ENCODE results near the gene RNF31. TPM values are rescaled to one million over a fixed set of nuclear protein-coding genes. Genes with fewer than 3 reads are reported as not detected.
A peak's percentile ranks its signal among the peaks of the same experiment; 100 is the strongest.

RNF31 gene
- total RNA-seq, 1 donor from 2014 or later = 80.4 TPM

GRCh38 chr14:24122898-24123297 is 24.4 kb upstream of the RNF31 start:
- intact Hi-C loops (cut with micrococcal nuclease) = no loop called here
- Mint-ChIP-seq H3K27ac (no peak overlapping the region), H3K9me3 (no peaks in the 10 kb centered on the region), H3K4me3 (ENCODE audit: low read depth) (no peak overlapping the region), H3K4me1 (ENCODE audit: low read depth) (peaks cover 7% of the 10 kb centered on the region), H3K27me3 (ENCODE audit: low read depth) (no peaks in the 10 kb centered on the region), H3K36me3 (ENCODE audit: low read depth) (peaks cover 52% of the 10 kb centered on the region)
- no peak for DNase-seq (ENCODE audit: low spot score)

GRCh38 chr14:24123424-24124417 is 23.6 kb upstream of the RNF31 start:
- no peaks in the 10 kb centered on the region for H3K9me3 Mint-ChIP-seq
- H3K27ac Mint-ChIP-seq = no peak overlapping the region
- DNase-seq (ENCODE audit: low spot score) = no peak
- peaks cover 5% of the 10 kb centered on the region for H3K4me1 Mint-ChIP-seq (ENCODE audit: low read depth)
- H3K4me3 Mint-ChIP-seq (ENCODE audit: low read depth) = no peak overlapping the region
- no peaks in the 10 kb centered on the region for H3K27me3 Mint-ChIP-seq (ENCODE audit: low read depth)
- peaks cover 44% of the 10 kb centered on the region for H3K36me3 Mint-ChIP-seq (ENCODE audit: low read depth)
- intact Hi-C loops (cut with micrococcal nuclease) = no loop called here

GRCh38 chr14:24126939-24127338 is 20.4 kb upstream of the RNF31 start:
- no peak overlapping the region for H3K4me3 Mint-ChIP-seq (ENCODE audit: low read depth)
- no peaks in the 10 kb centered on the region for H3K27me3 Mint-ChIP-seq (ENCODE audit: low read depth)
- H3K27ac Mint-ChIP-seq = no peak overlapping the region
- H3K36me3 Mint-ChIP-seq (ENCODE audit: low read depth) = peaks cover 16% of the 10 kb centered on the region
- DNase-seq (ENCODE audit: low spot score) = no peak
- peaks cover 2% of the 10 kb centered on the region for H3K4me1 Mint-ChIP-seq (ENCODE audit: low read depth)
- no peaks in the 10 kb centered on the region for H3K9me3 Mint-ChIP-seq
- intact Hi-C loops (cut with micrococcal nuclease) = no loop called here

- intact Hi-C loops (cut with micrococcal nuclease) = no loop called here
- Mint-ChIP-seq H3K36me3 (ENCODE audit: low read depth) (peaks cover 16% of the 10 kb centered on the region), H3K4me1 (ENCODE audit: low read depth) (peaks cover 9% of the 10 kb centered on the region), H3K9me3 (no peaks in the 10 kb centered on the region), H3K27me3 (ENCODE audit: low read depth) (no peaks in the 10 kb centered on the region), H3K4me3 (ENCODE audit: low read depth) (no peak overlapping the region), H3K27ac (no peak overlapping the region)
- DNase-seq (ENCODE audit: low spot score) = no peak
Measured at GRCh38 chr14:24127673-24128072, 19.6 kb upstream of the RNF31 start.

GRCh38 chr14:24129410-24129998 is 17.8 kb upstream of the RNF31 start:
- Mint-ChIP-seq H3K36me3 (ENCODE audit: low read depth) (peaks cover 8% of the 10 kb centered on the region), H3K27me3 (ENCODE audit: low read depth) (no peaks in the 10 kb centered on the region), H3K9me3 (no peaks in the 10 kb centered on the region), H3K27ac (no peak overlapping the region), H3K4me1 (ENCODE audit: low read depth) (peaks cover 13% of the 10 kb centered on the region), H3K4me3 (ENCODE audit: low read depth) (no peak overlapping the region)
- no peak for DNase-seq (ENCODE audit: low spot score)
- intact Hi-C loops (cut with micrococcal nuclease) = no loop called here

- Mint-ChIP-seq H3K27me3 (ENCODE audit: low read depth) (no peaks in the 10 kb centered on the region), H3K4me3 (ENCODE audit: low read depth) (no peak within 1 kb of the TSS), H3K36me3 (ENCODE audit: low read depth) (peaks cover 8% of the 10 kb centered on the region), H3K4me1 (ENCODE audit: low read depth) (peaks cover 17% of the 10 kb centered on the region), H3K27ac (no peak within 1 kb of the TSS), H3K9me3 (no peaks in the 10 kb centered on the region)
- intact Hi-C loops (cut with micrococcal nuclease) = no loop called here
- no peak for DNase-seq (ENCODE audit: low spot score)
Measured at GRCh38 chr14:24130380-24130716, 16.9 kb upstream of the RNF31 start, which contains the start of gene FITM1. Gene FITM1 (plus strand): TSS chr14:24130659. CDS start chr14:24131564, 905 bp downstream.

- Mint-ChIP-seq H3K36me3 (ENCODE audit: low read depth) (peaks cover 8% of the 10 kb centered on the region), H3K27me3 (ENCODE audit: low read depth) (no peaks in the 10 kb centered on the region), H3K27ac (no peak overlapping the region), H3K4me1 (ENCODE audit: low read depth) (peaks cover 20% of the 10 kb centered on the region), H3K9me3 (no peaks in the 10 kb centered on the region), H3K4me3 (ENCODE audit: low read depth) (no peak overlapping the region)
- intact Hi-C loops (cut with micrococcal nuclease) = no loop called here
- DNase-seq (ENCODE audit: low spot score) = no peak
Measured at GRCh38 chr14:24130717-24131548, 16.4 kb upstream of the RNF31 start.

GRCh38 chr14:24131549-24131966 is 15.7 kb upstream of the RNF31 start:
- no peak for DNase-seq (ENCODE audit: low spot score)
- Mint-ChIP-seq H3K4me3 (ENCODE audit: low read depth) (no peak overlapping the region), H3K36me3 (ENCODE audit: low read depth) (peaks cover 10% of the 10 kb centered on the region), H3K27ac (no peak overlapping the region), H3K4me1 (ENCODE audit: low read depth) (peaks cover 21% of the 10 kb centered on the region), H3K27me3 (ENCODE audit: low read depth) (no peaks in the 10 kb centered on the region), H3K9me3 (no peaks in the 10 kb centered on the region)
- intact Hi-C loops (cut with micrococcal nuclease) = no loop called here

GRCh38 chr14:24132061-24132685 is 15.1 kb upstream of the RNF31 start:
- DNase-seq (ENCODE audit: low spot score) = no peak
- no peaks in the 10 kb centered on the region for H3K27me3 Mint-ChIP-seq (ENCODE audit: low read depth)
- no peaks in the 10 kb centered on the region for H3K9me3 Mint-ChIP-seq
- H3K27ac Mint-ChIP-seq = no peak overlapping the region
- intact Hi-C loops (cut with micrococcal nuclease) = no loop called here
- H3K36me3 Mint-ChIP-seq (ENCODE audit: low read depth) = peaks cover 16% of the 10 kb centered on the region
- H3K4me1 Mint-ChIP-seq (ENCODE audit: low read depth) = peaks cover 27% of the 10 kb centered on the region
- H3K4me3 Mint-ChIP-seq (ENCODE audit: low read depth) = no peak overlapping the region

- no peak overlapping the region for H3K4me3 Mint-ChIP-seq (ENCODE audit: low read depth)
- H3K4me1 Mint-ChIP-seq (ENCODE audit: low read depth) = peaks cover 29% of the 10 kb centered on the region
Measured at GRCh38 chr14:24132976-24133375, 14.3 kb upstream of the RNF31 start.

GRCh38 chr14:24133735-24134134 is 13.6 kb upstream of the RNF31 start:
- Mint-ChIP-seq H3K36me3 (ENCODE audit: low read depth) (peaks cover 29% of the 10 kb centered on the region), H3K27me3 (ENCODE audit: low read depth) (no peaks in the 10 kb centered on the region), H3K4me3 (ENCODE audit: low read depth) (no peak overlapping the region), H3K9me3 (no peaks in the 10 kb centered on the region), H3K27ac (no peak overlapping the region), H3K4me1 (ENCODE audit: low read depth) (peaks cover 35% of the 10 kb centered on the region)
- DNase-seq (ENCODE audit: low spot score) = no peak
- intact Hi-C loops (cut with micrococcal nuclease) = no loop called here

More at GRCh38 chr14:24132976-24133375, 14.3 kb upstream of the RNF31 start:
- H3K36me3 Mint-ChIP-seq (ENCODE audit: low read depth) = peaks cover 22% of the 10 kb centered on the region
- intact Hi-C loops (cut with micrococcal nuclease) = no loop called here
- no peak for DNase-seq (ENCODE audit: low spot score)
- H3K27me3 Mint-ChIP-seq (ENCODE audit: low read depth) = no peaks in the 10 kb centered on the region
- no peak overlapping the region for H3K27ac Mint-ChIP-seq
- no peaks in the 10 kb centered on the region for H3K9me3 Mint-ChIP-seq

- intact Hi-C loops (cut with micrococcal nuclease) = no loop called here
Measured at GRCh38 chr14:24135584-24135833, 11.8 kb upstream of the RNF31 start.

More at GRCh38 chr14:24135584-24135833, 11.8 kb upstream of the RNF31 start:
- Mint-ChIP-seq H3K27ac (peak overlapping the region; percentile 86), H3K9me3 (no peaks in the 10 kb centered on the region), H3K36me3 (ENCODE audit: low read depth) (peaks cover 45% of the 10 kb centered on the region), H3K4me1 (ENCODE audit: low read depth) (peaks cover 47% of the 10 kb centered on the region), H3K4me3 (ENCODE audit: low read depth) (peak overlapping the region; percentile 91), H3K27me3 (ENCODE audit: low read depth) (no peaks in the 10 kb centered on the region)
- DNase-seq (ENCODE audit: low spot score) = no peak
